ENCODE data around the gene FAHD1.

FAHD1 gene

DNA sequence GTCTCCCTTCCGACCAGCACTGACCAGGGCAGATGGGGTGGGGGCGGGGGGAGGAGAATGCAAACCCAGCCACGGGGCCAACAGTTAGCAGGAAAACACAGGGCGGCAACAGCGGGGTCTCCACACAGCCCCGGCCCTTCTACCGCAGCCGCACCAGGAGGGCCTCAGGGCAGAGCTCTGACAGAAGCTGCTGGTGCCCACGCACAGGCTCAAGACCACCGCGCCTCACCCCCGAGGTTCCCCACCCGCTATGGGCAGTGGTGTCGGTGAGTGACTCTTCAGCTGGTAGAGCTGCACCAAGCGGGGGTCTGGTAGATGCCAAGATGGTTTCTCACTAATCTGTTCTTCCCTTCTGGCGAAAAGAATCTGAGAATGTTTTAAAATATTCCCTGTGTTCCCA is 16.5 kb upstream of the FAHD1 start:
- Histone ChIP-seq H3K9me2 (replicated peaks; ENCODE audit: control insufficient read depth, low read length) (no peaks in the 10 kb centered on the region), H3K79me2 (ENCODE audit: control insufficient read depth, low read length) (no peaks in the 10 kb centered on the region), H4K20me1 (ENCODE audit: control insufficient read depth, insufficient read depth, low read depth, low read length) (no peaks in the 10 kb centered on the region), H3K4me2 (ENCODE audit: low read length) (no peak overlapping the region), H3K27ac (ENCODE audit: low read depth, low read length) (no peak overlapping the region), H3F3A (ENCODE audit: control insufficient read depth, insufficient read depth) (no peaks in the 10 kb centered on the region), H3K36me3 (ENCODE audit: control insufficient read depth, low read length) (no peaks in the 10 kb centered on the region), H3K27me3 (ENCODE audit: control insufficient read depth, low read length) (no peaks in the 10 kb centered on the region), H3K9me3 (ENCODE audit: control insufficient read depth, insufficient read depth, low read length) (no peaks in the 10 kb centered on the region), H3K4me1 (ENCODE audit: control insufficient read depth, low read length) (no peaks in the 10 kb centered on the region), H3K4me3 (ENCODE audit: low read length) (no peak overlapping the region)
- TF ChIP-seq EZH2phosphoT487 (IDR thresholded peaks at IDR 0.05; ENCODE audit: borderline replicate concordance, low read length): no peak
- TF ChIP-seq, protein P1, sequence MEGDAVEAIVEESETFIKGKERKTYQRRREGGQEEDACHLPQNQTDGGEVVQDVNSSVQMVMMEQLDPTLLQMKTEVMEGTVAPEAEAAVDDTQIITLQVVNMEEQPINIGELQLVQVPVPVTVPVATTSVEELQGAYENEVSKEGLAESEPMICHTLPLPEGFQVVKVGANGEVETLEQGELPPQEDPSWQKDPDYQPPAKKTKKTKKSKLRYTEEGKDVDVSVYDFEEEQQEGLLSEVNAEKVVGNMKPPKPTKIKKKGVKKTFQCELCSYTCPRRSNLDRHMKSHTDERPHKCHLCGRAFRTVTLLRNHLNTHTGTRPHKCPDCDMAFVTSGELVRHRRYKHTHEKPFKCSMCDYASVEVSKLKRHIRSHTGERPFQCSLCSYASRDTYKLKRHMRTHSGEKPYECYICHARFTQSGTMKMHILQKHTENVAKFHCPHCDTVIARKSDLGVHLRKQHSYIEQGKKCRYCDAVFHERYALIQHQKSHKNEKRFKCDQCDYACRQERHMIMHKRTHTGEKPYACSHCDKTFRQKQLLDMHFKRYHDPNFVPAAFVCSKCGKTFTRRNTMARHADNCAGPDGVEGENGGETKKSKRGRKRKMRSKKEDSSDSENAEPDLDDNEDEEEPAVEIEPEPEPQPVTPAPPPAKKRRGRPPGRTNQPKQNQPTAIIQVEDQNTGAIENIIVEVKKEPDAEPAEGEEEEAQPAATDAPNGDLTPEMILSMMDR (IDR thresholded peaks at IDR 0.05; ENCODE audit: low read depth, low read length, poor library complexity, severe bottlenecking): no peak

- no peak overlapping the region for H3K27ac ChIP-seq (ENCODE audit: low read depth, low read length)
Measured at GRCh38 chr16:1812732-1813163, 14.3 kb upstream of the FAHD1 start.

GRCh38 chr16:1815461-1815860 is 11.5 kb upstream of the FAHD1 start:
- no peaks in the 10 kb centered on the region for H3F3A ChIP-seq (ENCODE audit: control insufficient read depth, insufficient read depth)
- no peaks in the 10 kb centered on the region for H3K27me3 ChIP-seq (ENCODE audit: control insufficient read depth, low read length)
- H3K9me3 ChIP-seq (ENCODE audit: control insufficient read depth, insufficient read depth, low read length): no peaks in the 10 kb centered on the region
- no peak overlapping the region for H3K4me3 ChIP-seq (ENCODE audit: low read length)
- H4K20me1 ChIP-seq (ENCODE audit: control insufficient read depth, insufficient read depth, low read depth, low read length): no peaks in the 10 kb centered on the region
- H3K9me2 ChIP-seq (replicated peaks; ENCODE audit: control insufficient read depth, low read length): no peaks in the 10 kb centered on the region
- H3K27ac ChIP-seq (ENCODE audit: low read depth, low read length): no peak overlapping the region
- no peak overlapping the region for H3K4me2 ChIP-seq (ENCODE audit: low read length)
- no peaks in the 10 kb centered on the region for H3K79me2 ChIP-seq (ENCODE audit: control insufficient read depth, low read length)
- H3K36me3 ChIP-seq (ENCODE audit: control insufficient read depth, low read length): no peaks in the 10 kb centered on the region
- H3K4me1 ChIP-seq (ENCODE audit: control insufficient read depth, low read length): no peaks in the 10 kb centered on the region
- TF ChIP-seq, protein P1 (IDR thresholded peaks at IDR 0.05; ENCODE audit: low read depth, low read length, poor library complexity, severe bottlenecking): no peak
- TF ChIP-seq EZH2phosphoT487 (IDR thresholded peaks at IDR 0.05; ENCODE audit: borderline replicate concordance, low read length): no peak

More at GRCh38 chr16:1812732-1813163, 14.3 kb upstream of the FAHD1 start:
- H3K36me3 ChIP-seq (ENCODE audit: control insufficient read depth, low read length): no peaks in the 10 kb centered on the region
- no peaks in the 10 kb centered on the region for H3K9me3 ChIP-seq (ENCODE audit: control insufficient read depth, insufficient read depth, low read length)
- no peaks in the 10 kb centered on the region for H3K9me2 ChIP-seq (replicated peaks; ENCODE audit: control insufficient read depth, low read length)
- TF ChIP-seq, protein P1 (IDR thresholded peaks at IDR 0.05; ENCODE audit: low read depth, low read length, poor library complexity, severe bottlenecking): no peak
- TF ChIP-seq EZH2phosphoT487 (IDR thresholded peaks at IDR 0.05; ENCODE audit: borderline replicate concordance, low read length): no peak
- H3K4me2 ChIP-seq (ENCODE audit: low read length): no peak overlapping the region
- no peaks in the 10 kb centered on the region for H4K20me1 ChIP-seq (ENCODE audit: control insufficient read depth, insufficient read depth, low read depth, low read length)
- no peaks in the 10 kb centered on the region for H3K4me1 ChIP-seq (ENCODE audit: control insufficient read depth, low read length)
- H3K79me2 ChIP-seq (ENCODE audit: control insufficient read depth, low read length): no peaks in the 10 kb centered on the region
- no peak overlapping the region for H3K4me3 ChIP-seq (ENCODE audit: low read length)
- no peaks in the 10 kb centered on the region for H3F3A ChIP-seq (ENCODE audit: control insufficient read depth, insufficient read depth)
- H3K27me3 ChIP-seq (ENCODE audit: control insufficient read depth, low read length): no peaks in the 10 kb centered on the region
